ENCODE data around the gene PARD3.

PARD3 gene

GRCh38 chr10:34689053-34689452 lies 126.0 kb downstream of the PARD3 start:
- TF ChIP-seq, protein P1, sequence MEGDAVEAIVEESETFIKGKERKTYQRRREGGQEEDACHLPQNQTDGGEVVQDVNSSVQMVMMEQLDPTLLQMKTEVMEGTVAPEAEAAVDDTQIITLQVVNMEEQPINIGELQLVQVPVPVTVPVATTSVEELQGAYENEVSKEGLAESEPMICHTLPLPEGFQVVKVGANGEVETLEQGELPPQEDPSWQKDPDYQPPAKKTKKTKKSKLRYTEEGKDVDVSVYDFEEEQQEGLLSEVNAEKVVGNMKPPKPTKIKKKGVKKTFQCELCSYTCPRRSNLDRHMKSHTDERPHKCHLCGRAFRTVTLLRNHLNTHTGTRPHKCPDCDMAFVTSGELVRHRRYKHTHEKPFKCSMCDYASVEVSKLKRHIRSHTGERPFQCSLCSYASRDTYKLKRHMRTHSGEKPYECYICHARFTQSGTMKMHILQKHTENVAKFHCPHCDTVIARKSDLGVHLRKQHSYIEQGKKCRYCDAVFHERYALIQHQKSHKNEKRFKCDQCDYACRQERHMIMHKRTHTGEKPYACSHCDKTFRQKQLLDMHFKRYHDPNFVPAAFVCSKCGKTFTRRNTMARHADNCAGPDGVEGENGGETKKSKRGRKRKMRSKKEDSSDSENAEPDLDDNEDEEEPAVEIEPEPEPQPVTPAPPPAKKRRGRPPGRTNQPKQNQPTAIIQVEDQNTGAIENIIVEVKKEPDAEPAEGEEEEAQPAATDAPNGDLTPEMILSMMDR (conservative IDR thresholded peaks at IDR 0.05; ENCODE audit: low read depth, low read length), result no peak
- Histone ChIP-seq H3K9ac (no peak overlapping the region), H3K27ac (no peak overlapping the region), H3K4me3 (IDR thresholded peaks at IDR 0.05; ENCODE audit: insufficient read depth, low read depth, low read length) (no peak overlapping the region), H3K79me2 (ENCODE audit: insufficient read depth, low read depth) (peaks cover 4% of the 10 kb centered on the region; the same call in 1 of the 2 replicates), H3K4me1 (ENCODE audit: low read depth, poor library complexity, severe bottlenecking) (peaks cover 9% of the 10 kb centered on the region), H3K36me3 (ENCODE audit: insufficient read depth) (no peaks in the 10 kb centered on the region), H3K27me3 (ENCODE audit: insufficient read depth, low read depth) (no peaks in the 10 kb centered on the region), H4K20me1 (ENCODE audit: insufficient read depth) (no peaks in the 10 kb centered on the region; the same call in none of the 2 replicates), H2AFZ (ENCODE audit: low read depth) (no peak overlapping the region), H3K4me2 (no peak overlapping the region)

DNA sequence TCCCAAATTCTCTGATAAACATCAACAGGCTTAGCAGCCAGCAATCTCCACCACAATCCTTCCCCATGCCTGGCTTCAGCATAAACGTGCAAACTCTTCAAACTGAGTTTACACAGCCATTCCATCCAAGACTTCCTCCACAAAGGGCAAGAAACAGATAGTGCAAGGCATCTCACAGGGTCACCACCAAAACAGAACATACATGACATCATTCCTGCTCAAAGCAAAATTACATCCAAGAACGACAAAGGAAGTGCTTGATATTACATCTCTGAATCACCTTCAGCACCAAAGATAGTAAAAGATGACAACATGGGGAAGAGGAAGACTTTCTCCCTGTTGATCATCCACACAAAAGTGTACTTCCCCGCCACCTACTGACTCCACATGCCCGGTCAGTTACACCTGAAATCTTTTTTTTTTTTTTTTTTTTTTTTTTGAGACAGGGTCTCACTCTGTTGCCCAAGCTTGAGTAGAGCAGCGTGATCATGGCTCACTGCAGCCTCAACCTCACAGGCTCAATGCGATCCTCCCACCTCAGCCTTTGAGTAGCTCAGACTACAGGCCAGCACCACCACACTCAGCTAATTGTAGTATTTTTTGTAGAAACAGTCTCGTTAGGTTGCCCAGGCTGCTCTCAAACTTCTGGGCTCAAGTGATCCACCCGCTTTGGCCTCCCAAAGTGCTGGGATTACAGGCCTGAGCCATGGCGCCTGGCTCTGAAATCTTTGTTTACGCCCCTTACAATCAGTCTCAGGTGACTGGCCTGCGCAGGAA lies 127.5 kb downstream of the PARD3 start:
- no peaks in the 10 kb centered on the region for H3K36me3 ChIP-seq (ENCODE audit: insufficient read depth)
- H3K4me3 ChIP-seq (IDR thresholded peaks at IDR 0.05; ENCODE audit: insufficient read depth, low read depth, low read length), result no peak overlapping the region
- H3K9ac ChIP-seq, result no peak overlapping the region
- no peaks in the 10 kb centered on the region; the same call in none of the 2 replicates for H4K20me1 ChIP-seq (ENCODE audit: insufficient read depth)
- no peak overlapping the region for H2AFZ ChIP-seq (ENCODE audit: low read depth)
- H3K79me2 ChIP-seq (ENCODE audit: insufficient read depth, low read depth), result peaks cover 19% of the 10 kb centered on the region; the same call in 1 of the 2 replicates
- TF ChIP-seq, protein P1 (conservative IDR thresholded peaks at IDR 0.05; ENCODE audit: low read depth, low read length), result no peak
- no peaks in the 10 kb centered on the region for H3K27me3 ChIP-seq (ENCODE audit: insufficient read depth, low read depth)
- peaks cover 15% of the 10 kb centered on the region for H3K4me1 ChIP-seq (ENCODE audit: low read depth, poor library complexity, severe bottlenecking)
- H3K4me2 ChIP-seq, result no peak overlapping the region
- H3K27ac ChIP-seq, result no peak overlapping the region

DNA sequence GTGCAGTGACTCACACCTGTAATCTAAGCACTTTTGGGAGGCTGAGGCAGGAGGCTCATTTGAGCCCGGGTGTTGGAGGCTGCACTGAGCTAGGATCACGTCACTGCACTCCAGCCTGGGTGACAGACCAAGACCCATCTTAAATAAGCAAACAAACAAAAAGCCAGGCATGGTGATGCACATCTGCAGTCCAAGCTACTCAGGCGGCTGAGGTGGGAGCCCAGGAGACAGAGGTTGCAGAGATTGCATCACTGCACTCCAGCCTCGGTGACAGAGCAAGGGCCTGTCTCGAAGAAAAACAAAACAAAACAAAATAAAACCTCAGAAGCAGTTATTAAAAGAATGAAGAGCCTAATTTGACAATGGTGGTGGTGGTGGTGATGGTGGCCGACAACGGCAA lies 132.5 kb downstream of the PARD3 start:
- no peaks in the 10 kb centered on the region for H3K36me3 ChIP-seq (ENCODE audit: insufficient read depth)
- no peaks in the 10 kb centered on the region for H3K27me3 ChIP-seq (ENCODE audit: insufficient read depth, low read depth)
- peaks cover 22% of the 10 kb centered on the region for H3K4me1 ChIP-seq (ENCODE audit: low read depth, poor library complexity, severe bottlenecking)
- no peaks in the 10 kb centered on the region; the same call in 1 of the 2 replicates for H4K20me1 ChIP-seq (ENCODE audit: insufficient read depth)
- no peak overlapping the region for H3K9ac ChIP-seq
- no peak overlapping the region for H3K4me3 ChIP-seq (IDR thresholded peaks at IDR 0.05; ENCODE audit: insufficient read depth, low read depth, low read length)
- no peak overlapping the region for H3K27ac ChIP-seq
- no peak overlapping the region for H2AFZ ChIP-seq (ENCODE audit: low read depth)
- no peak overlapping the region for H3K4me2 ChIP-seq
- H3K79me2 ChIP-seq (ENCODE audit: insufficient read depth, low read depth), result peaks cover 22% of the 10 kb centered on the region; the same call in 1 of the 2 replicates
- TF ChIP-seq, protein P1 (conservative IDR thresholded peaks at IDR 0.05; ENCODE audit: low read depth, low read length), result no peak

GRCh38 chr10:34681933-34682332 lies 133.2 kb downstream of the PARD3 start:
- no peaks in the 10 kb centered on the region for H3K36me3 ChIP-seq (ENCODE audit: insufficient read depth)
- H2AFZ ChIP-seq (ENCODE audit: low read depth), result no peak overlapping the region
- no peak overlapping the region for H3K4me2 ChIP-seq
- peaks cover 22% of the 10 kb centered on the region for H3K4me1 ChIP-seq (ENCODE audit: low read depth, poor library complexity, severe bottlenecking)
- no peaks in the 10 kb centered on the region; the same call in 1 of the 2 replicates for H4K20me1 ChIP-seq (ENCODE audit: insufficient read depth)
- TF ChIP-seq, protein P1 (conservative IDR thresholded peaks at IDR 0.05; ENCODE audit: low read depth, low read length), result no peak
- H3K27me3 ChIP-seq (ENCODE audit: insufficient read depth, low read depth), result no peaks in the 10 kb centered on the region
- H3K27ac ChIP-seq, result no peak overlapping the region
- H3K79me2 ChIP-seq (ENCODE audit: insufficient read depth, low read depth), result peaks cover 22% of the 10 kb centered on the region; the same call in 1 of the 2 replicates
- H3K9ac ChIP-seq, result no peak overlapping the region
- no peak overlapping the region for H3K4me3 ChIP-seq (IDR thresholded peaks at IDR 0.05; ENCODE audit: insufficient read depth, low read depth, low read length)

Measured in KMS-11 (cell line).